WTC11 (cell line): Measurements from ENCODE around the gene XIRP1. TPM values are rescaled to one million over a fixed set of nuclear protein-coding genes. Genes with fewer than 3 reads are reported as not detected.

Experiments used
- ATAC-seq: fragments of 200-7000 bp; cut with Tn5 transposase; 2 replicates; pipeline ENCODE4 v1.10.0; 2021; ENCODE audit warnings: mild to moderate bottlenecking, moderate library complexity
- CTCF ChIA-PET: fragments of 300-600 bp; sonication (Branson Sonifier 250); formaldehyde crosslinking; loops from one replicate; lab custom pipeline; 2021; ENCODE audit warnings: antibody characterized with exemption; lab: Charles Lee
- POLR2A ChIA-PET: fragments of 350-600 bp; sonication (Branson Sonifier 250); formaldehyde crosslinking; loops from one replicate; lab custom pipeline; 2021; ENCODE audit warnings: antibody characterized with exemption; lab: Charles Lee
- DNase-seq: peaks from one replicate; pipeline ENCODE4 v3.0.0; 2021; ENCODE audit warnings: low spot score
- H3K27ac Mint-ChIP-seq: 2 replicates; pipeline ENCODE4 v1.8.0; 2021; ENCODE audit warnings: mixed read lengths
- H3K27me3 Mint-ChIP-seq: 2 replicates; pipeline ENCODE4 v1.8.0; 2021; ENCODE audit warnings: low read depth, mild to moderate bottlenecking, moderate library complexity, mixed read lengths
- H3K36me3 Mint-ChIP-seq: 2 replicates; pipeline ENCODE4 v1.8.0; 2021; ENCODE audit warnings: mixed read lengths
- H3K4me1 Mint-ChIP-seq: 2 replicates; pipeline ENCODE4 v1.8.0; 2022; ENCODE audit warnings: mixed read lengths
- H3K4me3 Mint-ChIP-seq: 2 replicates; pipeline ENCODE4 v1.8.0; 2021; ENCODE audit warnings: mild to moderate bottlenecking, moderate library complexity, mixed read lengths
- H3K9me3 Mint-ChIP-seq: 2 replicates; pipeline ENCODE4 v1.8.0; 2021; ENCODE audit warnings: mixed read lengths
- AR ChIP-seq: fragments of 250-450 bp; sonication (Bioruptor Pico); IDR thresholded peaks from 2 replicates; pipeline ENCODE4 v1.9.0; 2021; ENCODE audit warnings: mild to moderate bottlenecking
- FOXJ3 ChIP-seq: sonication (generic); formaldehyde crosslinking; IDR thresholded peaks from 2 replicates; pipeline ENCODE4 v1.9.0; 2021; ENCODE audit warnings: missing genetic modification reagents, mild to moderate bottlenecking, borderline replicate concordance
- GABPB1 ChIP-seq: sonication (generic); formaldehyde crosslinking; IDR thresholded peaks from 2 replicates; pipeline ENCODE4 v1.8.1; 2023; ENCODE audit warnings: mild to moderate bottlenecking, missing genetic modification reagents
- KAT7 ChIP-seq: sonication (generic); formaldehyde crosslinking; IDR thresholded peaks from 2 replicates; pipeline ENCODE4 v1.8.1; 2023; ENCODE audit warnings: missing genetic modification reagents, mild to moderate bottlenecking, borderline replicate concordance
- MLX ChIP-seq: sonication (generic); formaldehyde crosslinking; IDR thresholded peaks from 2 replicates; pipeline ENCODE4 v1.8.1; 2023; ENCODE audit warnings: mild to moderate bottlenecking, missing genetic modification reagents, moderate library complexity
- MYBL2 ChIP-seq: sonication (generic); formaldehyde crosslinking; IDR thresholded peaks from 2 replicates; pipeline ENCODE4 v1.8.1; 2023; ENCODE audit warnings: mild to moderate bottlenecking, moderate library complexity, missing genetic modification reagents
- NFYB ChIP-seq: sonication (generic); formaldehyde crosslinking; conservative IDR thresholded peaks from 2 replicates; pipeline ENCODE4 v1.8.0; 2022; ENCODE audit warnings: low read depth, missing genetic modification reagents
- PRDM15 ChIP-seq: sonication (generic); formaldehyde crosslinking; IDR thresholded peaks from 2 replicates; pipeline ENCODE4 v1.8.0; 2022; ENCODE audit warnings: missing genetic modification reagents
- PRRX2 ChIP-seq: fragments of 250-450 bp; sonication (Bioruptor Pico); IDR thresholded peaks from 2 replicates; pipeline ENCODE4 v1.8.0; 2021; ENCODE audit warnings: mild to moderate bottlenecking
- SMAD4 ChIP-seq: sonication (generic); formaldehyde crosslinking; IDR thresholded peaks from 2 replicates; pipeline ENCODE4 v1.8.0; 2022; ENCODE audit warnings: mild to moderate bottlenecking, missing genetic modification reagents
- SOX15 ChIP-seq: fragments of 250-450 bp; sonication (Bioruptor Pico); IDR thresholded peaks from 2 replicates; pipeline ENCODE4 v1.9.0; 2021; ENCODE audit warnings: mild to moderate bottlenecking
- ZNF232 ChIP-seq: sonication (generic); formaldehyde crosslinking; IDR thresholded peaks from 2 replicates; pipeline ENCODE4 v1.8.0; 2022; ENCODE audit warnings: mild to moderate bottlenecking, missing genetic modification reagents
- total RNA-seq: library from RNA; stranded (reverse); gene quantifications from 3 replicates; pipeline ENCODE4 v1.2.3, GENCODE V29; 2021
- TF ChIP-seq, protein P1 (sequence below): sonication (generic); formaldehyde crosslinking; IDR thresholded peaks from 2 replicates; pipeline ENCODE4 v1.8.1; 2023; ENCODE audit warnings: mild to moderate bottlenecking, missing genetic modification reagents
- TF ChIP-seq, protein P2 (sequence below): fragments of 250-450 bp; sonication (Bioruptor Pico); IDR thresholded peaks from 2 replicates; pipeline ENCODE4 v1.9.0; 2021; ENCODE audit warnings: mild to moderate bottlenecking
- TF ChIP-seq, protein P3 (sequence below): sonication (generic); formaldehyde crosslinking; IDR thresholded peaks from 2 replicates; pipeline ENCODE4 v1.8.0; 2023; ENCODE audit warnings: mild to moderate bottlenecking, missing genetic modification reagents
- TF ChIP-seq, protein P4 (sequence below): sonication (generic); formaldehyde crosslinking; IDR thresholded peaks from 2 replicates; pipeline ENCODE4 v1.8.0; 2023; ENCODE audit warnings: missing genetic modification reagents
- TF ChIP-seq, protein P5 (sequence below): sonication (generic); formaldehyde crosslinking; conservative IDR thresholded peaks from 2 replicates; pipeline ENCODE4 v1.8.1; 2023; ENCODE audit warnings: mild to moderate bottlenecking, low read depth, missing genetic modification reagents, moderate library complexity

The XIRP1 gene
- total RNA-seq, 1 experiment from 2014 or later = not detected

GRCh38 chr3:39166134-39166710 is 26.2 kb downstream of the XIRP1 start:
- TF ChIP-seq SOX15 (no peak), PRDM15 (no peak), SMAD4 (no peak), ZNF232 (CRISPR knock-in tag) (no peak), MLX (CRISPR knock-in tag) (no peak), FOXJ3 (CRISPR knock-in tag) (no peak), KAT7 (CRISPR knock-in tag) (no peak), GABPB1 (no peak)
- TF ChIP-seq, protein P1, sequence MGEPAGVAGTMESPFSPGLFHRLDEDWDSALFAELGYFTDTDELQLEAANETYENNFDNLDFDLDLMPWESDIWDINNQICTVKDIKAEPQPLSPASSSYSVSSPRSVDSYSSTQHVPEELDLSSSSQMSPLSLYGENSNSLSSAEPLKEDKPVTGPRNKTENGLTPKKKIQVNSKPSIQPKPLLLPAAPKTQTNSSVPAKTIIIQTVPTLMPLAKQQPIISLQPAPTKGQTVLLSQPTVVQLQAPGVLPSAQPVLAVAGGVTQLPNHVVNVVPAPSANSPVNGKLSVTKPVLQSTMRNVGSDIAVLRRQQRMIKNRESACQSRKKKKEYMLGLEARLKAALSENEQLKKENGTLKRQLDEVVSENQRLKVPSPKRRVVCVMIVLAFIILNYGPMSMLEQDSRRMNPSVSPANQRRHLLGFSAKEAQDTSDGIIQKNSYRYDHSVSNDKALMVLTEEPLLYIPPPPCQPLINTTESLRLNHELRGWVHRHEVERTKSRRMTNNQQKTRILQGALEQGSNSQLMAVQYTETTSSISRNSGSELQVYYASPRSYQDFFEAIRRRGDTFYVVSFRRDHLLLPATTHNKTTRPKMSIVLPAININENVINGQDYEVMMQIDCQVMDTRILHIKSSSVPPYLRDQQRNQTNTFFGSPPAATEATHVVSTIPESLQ (CRISPR knock-in tag) = no peak
- TF ChIP-seq, protein P2, sequence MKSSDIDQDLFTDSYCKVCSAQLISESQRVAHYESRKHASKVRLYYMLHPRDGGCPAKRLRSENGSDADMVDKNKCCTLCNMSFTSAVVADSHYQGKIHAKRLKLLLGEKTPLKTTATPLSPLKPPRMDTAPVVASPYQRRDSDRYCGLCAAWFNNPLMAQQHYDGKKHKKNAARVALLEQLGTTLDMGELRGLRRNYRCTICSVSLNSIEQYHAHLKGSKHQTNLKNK = no peak
- peaks cover 5% of the 10 kb centered on the region; the same call in 1 of the 2 replicates for H3K27me3 Mint-ChIP-seq
- POLR2A ChIA-PET = interaction anchor here (0.6 to 1.0 kb wide), 2 partner anchors 12 to 368 kb away, joined by 3 to 5 read pairs; no protein-coding TSS in a partner anchor
- no peak overlapping the region for H3K4me3 Mint-ChIP-seq
- DNase-seq (no peak), ATAC-seq (peak; percentile 20; the same call in 1 of the 2 replicates)
- H3K36me3 Mint-ChIP-seq = peaks cover 8% of the 10 kb centered on the region
- peaks cover 17% of the 10 kb centered on the region for H3K4me1 Mint-ChIP-seq
- CTCF ChIA-PET = interaction anchor here (1.0 to 1.8 kb wide), 3 partner anchors 12 to 122 kb away, joined by 3 to 5 read pairs (median 5); no protein-coding TSS in a partner anchor
- peaks cover 17% of the 10 kb centered on the region for H3K9me3 Mint-ChIP-seq
- H3K27ac Mint-ChIP-seq = no peak overlapping the region

- no peak for ATAC-seq
- DNase-seq = no peak
- peaks cover 5% of the 10 kb centered on the region; the same call in 1 of the 2 replicates for H3K27me3 Mint-ChIP-seq
- peaks cover 17% of the 10 kb centered on the region for H3K9me3 Mint-ChIP-seq
- CTCF ChIA-PET = interaction anchor here (1.0 to 1.8 kb wide), 3 partner anchors 13 to 123 kb away, joined by 3 to 5 read pairs (median 5); no protein-coding TSS in a partner anchor
- H3K4me1 Mint-ChIP-seq = peaks cover 17% of the 10 kb centered on the region
- POLR2A ChIA-PET = interaction anchor here (0.6 to 1.0 kb wide), 3 partner anchors 11 to 14 kb away, joined by 3 to 4 read pairs (median 3); no protein-coding TSS in a partner anchor
- peaks cover 8% of the 10 kb centered on the region for H3K36me3 Mint-ChIP-seq
- H3K27ac Mint-ChIP-seq = no peak overlapping the region
- no peak overlapping the region for H3K4me3 Mint-ChIP-seq
- TF ChIP-seq, protein P2 = no peak
- TF ChIP-seq, protein P3, sequence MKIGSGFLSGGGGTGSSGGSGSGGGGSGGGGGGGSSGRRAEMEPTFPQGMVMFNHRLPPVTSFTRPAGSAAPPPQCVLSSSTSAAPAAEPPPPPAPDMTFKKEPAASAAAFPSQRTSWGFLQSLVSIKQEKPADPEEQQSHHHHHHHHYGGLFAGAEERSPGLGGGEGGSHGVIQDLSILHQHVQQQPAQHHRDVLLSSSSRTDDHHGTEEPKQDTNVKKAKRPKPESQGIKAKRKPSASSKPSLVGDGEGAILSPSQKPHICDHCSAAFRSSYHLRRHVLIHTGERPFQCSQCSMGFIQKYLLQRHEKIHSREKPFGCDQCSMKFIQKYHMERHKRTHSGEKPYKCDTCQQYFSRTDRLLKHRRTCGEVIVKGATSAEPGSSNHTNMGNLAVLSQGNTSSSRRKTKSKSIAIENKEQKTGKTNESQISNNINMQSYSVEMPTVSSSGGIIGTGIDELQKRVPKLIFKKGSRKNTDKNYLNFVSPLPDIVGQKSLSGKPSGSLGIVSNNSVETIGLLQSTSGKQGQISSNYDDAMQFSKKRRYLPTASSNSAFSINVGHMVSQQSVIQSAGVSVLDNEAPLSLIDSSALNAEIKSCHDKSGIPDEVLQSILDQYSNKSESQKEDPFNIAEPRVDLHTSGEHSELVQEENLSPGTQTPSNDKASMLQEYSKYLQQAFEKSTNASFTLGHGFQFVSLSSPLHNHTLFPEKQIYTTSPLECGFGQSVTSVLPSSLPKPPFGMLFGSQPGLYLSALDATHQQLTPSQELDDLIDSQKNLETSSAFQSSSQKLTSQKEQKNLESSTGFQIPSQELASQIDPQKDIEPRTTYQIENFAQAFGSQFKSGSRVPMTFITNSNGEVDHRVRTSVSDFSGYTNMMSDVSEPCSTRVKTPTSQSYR (CRISPR knock-in tag) = no peak
- TF ChIP-seq PRRX2 (CRISPR knock-in tag) (no peak), NFYB (CRISPR knock-in tag) (no peak), MYBL2 (CRISPR knock-in tag) (no peak), AR (CRISPR knock-in tag) (no peak)
- TF ChIP-seq, protein P4, sequence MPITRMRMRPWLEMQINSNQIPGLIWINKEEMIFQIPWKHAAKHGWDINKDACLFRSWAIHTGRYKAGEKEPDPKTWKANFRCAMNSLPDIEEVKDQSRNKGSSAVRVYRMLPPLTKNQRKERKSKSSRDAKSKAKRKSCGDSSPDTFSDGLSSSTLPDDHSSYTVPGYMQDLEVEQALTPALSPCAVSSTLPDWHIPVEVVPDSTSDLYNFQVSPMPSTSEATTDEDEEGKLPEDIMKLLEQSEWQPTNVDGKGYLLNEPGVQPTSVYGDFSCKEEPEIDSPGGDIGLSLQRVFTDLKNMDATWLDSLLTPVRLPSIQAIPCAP = no peak
- TF ChIP-seq, protein P5, sequence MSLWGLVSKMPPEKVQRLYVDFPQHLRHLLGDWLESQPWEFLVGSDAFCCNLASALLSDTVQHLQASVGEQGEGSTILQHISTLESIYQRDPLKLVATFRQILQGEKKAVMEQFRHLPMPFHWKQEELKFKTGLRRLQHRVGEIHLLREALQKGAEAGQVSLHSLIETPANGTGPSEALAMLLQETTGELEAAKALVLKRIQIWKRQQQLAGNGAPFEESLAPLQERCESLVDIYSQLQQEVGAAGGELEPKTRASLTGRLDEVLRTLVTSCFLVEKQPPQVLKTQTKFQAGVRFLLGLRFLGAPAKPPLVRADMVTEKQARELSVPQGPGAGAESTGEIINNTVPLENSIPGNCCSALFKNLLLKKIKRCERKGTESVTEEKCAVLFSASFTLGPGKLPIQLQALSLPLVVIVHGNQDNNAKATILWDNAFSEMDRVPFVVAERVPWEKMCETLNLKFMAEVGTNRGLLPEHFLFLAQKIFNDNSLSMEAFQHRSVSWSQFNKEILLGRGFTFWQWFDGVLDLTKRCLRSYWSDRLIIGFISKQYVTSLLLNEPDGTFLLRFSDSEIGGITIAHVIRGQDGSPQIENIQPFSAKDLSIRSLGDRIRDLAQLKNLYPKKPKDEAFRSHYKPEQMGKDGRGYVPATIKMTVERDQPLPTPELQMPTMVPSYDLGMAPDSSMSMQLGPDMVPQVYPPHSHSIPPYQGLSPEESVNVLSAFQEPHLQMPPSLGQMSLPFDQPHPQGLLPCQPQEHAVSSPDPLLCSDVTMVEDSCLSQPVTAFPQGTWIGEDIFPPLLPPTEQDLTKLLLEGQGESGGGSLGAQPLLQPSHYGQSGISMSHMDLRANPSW (CRISPR knock-in tag) = no peak
These were observed 26.9 kb downstream of the XIRP1 start for GRCh38 chr3:39165518-39165917.
